GM12892 (cell line): Measurements from ENCODE around the gene PTPRQ.

Experiments used
- POLR2A ChIP-seq: IDR thresholded peaks from 2 replicates; pipeline ENCODE4 v1.6.1; 2011; ENCODE audit warnings: low read depth, low read length, control low read depth
- POLR2AphosphoS5 ChIP-seq: IDR thresholded peaks from 2 replicates; pipeline ENCODE4 v1.6.1; 2011; ENCODE audit warnings: low read depth, low read length, control low read depth
- TAF1 ChIP-seq: IDR thresholded peaks from 2 replicates; pipeline ENCODE4 v1.6.1; 2011; ENCODE audit warnings: low read depth, mild to moderate bottlenecking, control low read depth, low read length, borderline replicate concordance

DNA sequence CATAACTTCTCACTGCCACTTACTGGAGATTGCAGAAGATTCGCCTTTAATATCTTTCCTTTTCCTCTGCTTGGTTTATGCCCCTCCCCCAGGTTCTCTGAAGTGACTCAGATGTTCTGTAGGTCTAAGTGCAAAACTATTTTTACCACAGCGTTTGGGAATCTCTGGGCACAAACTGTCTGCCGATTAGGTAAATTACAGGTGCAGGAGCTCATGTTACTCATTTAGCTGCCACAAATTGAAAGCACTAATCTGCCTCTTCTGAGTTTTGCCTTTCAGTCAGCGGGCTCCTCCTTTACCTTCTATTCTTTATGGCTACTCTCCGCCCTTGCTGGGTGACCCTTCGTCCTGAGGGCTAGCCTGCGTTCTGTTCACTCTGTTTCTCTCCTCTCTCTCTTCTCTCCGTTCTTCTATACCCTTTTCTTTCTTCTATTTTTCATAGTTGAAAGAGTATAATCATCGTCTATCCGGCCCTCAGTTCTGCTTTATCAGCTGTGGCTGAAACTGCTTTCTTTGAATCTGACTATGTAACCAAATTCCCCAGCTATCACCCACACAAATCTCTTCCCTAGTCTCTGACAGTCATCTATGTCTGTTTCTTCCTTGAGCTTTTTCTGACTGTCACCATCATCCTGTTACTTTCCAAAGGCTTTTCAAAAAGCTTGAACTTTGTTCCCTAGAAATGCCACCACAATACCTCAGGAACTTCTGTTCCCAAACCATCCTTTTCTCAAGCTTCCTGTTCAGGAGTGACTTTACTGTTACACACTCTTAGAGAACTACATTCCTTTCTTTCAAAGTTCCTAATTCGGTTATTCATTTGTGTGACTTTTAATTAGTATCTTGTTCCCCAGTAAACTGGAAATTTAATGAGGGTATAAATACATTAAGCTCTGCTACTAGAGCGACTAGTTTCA lies 259.1 kb downstream of the PTPRQ start:
- TF ChIP-seq POLR2A (no peak), POLR2AphosphoS5 (no peak), TAF1 (no peak)
